HuH-7 (cell line): ENCODE measurements around the gene PLAC8.
"Not testable (repeated sequence)": the region's sequence is repeated elsewhere in the genome, so short reads cannot be mapped to it uniquely, and the experiment has no call there.

Experiments
- DNase-seq: peaks from one replicate; pipeline ENCODE4 v3.0.0; 2011; ENCODE audit warnings: low spot score

Gene PLAC8, protein sequence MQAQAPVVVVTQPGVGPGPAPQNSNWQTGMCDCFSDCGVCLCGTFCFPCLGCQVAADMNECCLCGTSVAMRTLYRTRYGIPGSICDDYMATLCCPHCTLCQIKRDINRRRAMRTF

DNA sequence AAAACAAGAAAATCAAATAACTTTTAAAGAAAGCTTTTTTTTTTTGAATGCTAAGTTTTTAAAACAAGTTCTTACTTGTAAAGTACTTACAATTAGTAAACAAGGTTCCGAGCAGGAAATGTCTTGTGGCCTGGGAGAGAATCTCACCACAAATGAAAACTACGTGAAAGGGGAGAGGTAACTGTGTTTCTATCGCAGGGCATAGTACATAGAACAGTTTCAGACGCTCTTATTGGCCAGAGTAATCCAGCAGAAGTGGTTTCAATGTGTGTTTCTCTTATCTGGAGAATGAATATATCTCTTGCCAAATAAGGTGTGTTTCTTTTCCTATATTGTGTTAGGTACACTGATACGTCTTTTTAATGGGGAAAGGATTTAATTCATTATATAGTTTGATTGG is at the start of gene PLAC8:
Gene PLAC8, minus strand, starts transcription at position 154 of the 400 bp plus-strand sequence. CDS start 6,808 bp downstream, outside the sequence.
- peak; percentile 37 for DNase-seq

DNA sequence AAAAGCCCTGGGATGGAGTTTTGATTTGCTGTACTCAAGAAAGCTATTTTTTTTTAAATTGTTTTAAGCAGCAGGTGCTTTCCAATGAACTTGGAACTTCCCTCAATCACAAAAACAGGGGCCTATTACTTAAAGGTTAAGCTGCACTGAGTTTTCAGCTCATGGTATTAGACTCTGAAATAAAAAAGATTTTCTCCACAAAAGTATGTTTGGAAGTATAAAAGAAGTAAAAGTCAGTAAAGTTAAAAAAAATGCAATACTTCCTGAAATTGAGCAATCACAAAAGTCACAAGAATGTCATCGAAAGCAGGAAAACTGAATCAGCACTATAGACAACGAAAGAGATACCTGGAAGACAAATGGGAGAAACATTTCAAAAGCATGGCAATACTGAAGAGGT is 38.9 kb upstream of the PLAC8 start:
- no peak for DNase-seq

- DNase-seq: no peak
These were observed 38.2 kb upstream of the PLAC8 start for GRCh38 chr4:83152746-83153145.

DNA sequence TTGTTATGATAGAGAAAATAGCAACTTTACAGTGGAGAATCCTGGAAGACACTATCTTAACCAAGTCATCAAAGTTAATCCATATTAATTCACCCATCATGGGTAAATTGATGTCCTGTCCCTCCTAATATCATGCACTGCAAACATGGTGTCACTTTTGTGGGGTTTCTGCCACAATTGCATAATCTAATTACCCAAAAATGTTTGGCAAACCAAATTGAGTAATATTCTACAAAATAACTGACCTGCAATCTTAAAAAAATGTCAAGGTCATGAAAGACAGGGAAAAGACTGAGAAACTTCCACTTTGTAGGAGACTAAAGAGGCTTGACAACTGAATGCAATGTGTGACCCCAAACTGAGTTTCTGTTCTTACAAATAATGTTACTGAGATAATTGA is 37.1 kb upstream of the PLAC8 start:
- DNase-seq: no peak

DNA sequence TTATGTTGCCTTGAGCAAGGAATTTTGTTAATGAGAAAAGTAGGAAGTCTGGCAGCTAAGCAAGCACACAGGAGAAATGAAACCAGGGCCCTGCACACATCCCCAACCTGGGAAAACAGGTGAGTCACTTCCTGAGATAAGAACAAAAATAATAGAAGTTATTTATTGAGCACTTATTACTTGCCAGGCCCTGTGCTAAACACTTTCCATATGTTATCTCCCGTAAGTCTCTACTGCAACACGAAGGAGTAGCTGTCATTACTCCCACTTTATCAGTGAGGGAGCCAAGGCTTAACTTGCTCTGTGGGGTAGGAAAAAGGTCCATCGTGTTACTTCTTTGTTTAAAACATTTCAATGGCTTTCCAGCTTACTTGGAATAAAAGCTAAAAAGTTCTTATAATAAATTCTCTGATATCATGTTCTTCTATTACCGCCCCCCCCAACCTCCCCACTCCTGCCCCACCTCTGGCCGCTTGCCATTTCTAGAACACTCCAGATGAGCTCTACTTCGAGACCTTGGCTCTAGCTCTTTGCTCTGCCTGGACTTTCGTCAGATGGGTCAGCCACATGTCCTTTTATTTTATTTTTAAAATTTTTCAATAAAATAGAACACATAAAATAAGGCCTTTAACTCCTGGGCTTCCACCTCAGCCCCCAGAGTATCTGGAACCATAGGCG is 36.3 kb upstream of the PLAC8 start:
- DNase-seq: no peak

- DNase-seq: no peak
These were observed 35.5 kb upstream of the PLAC8 start for GRCh38 chr4:83149865-83150652.

- DNase-seq: no peak
These were observed 32.3 kb upstream of the PLAC8 start for GRCh38 chr4:83146841-83147240.

- DNase-seq: not testable (repeated sequence)
These were observed 31.2 kb upstream of the PLAC8 start for GRCh38 chr4:83145776-83146175.

- no peak for DNase-seq
These were observed 25.1 kb upstream of the PLAC8 start for GRCh38 chr4:83139514-83140156.

DNA sequence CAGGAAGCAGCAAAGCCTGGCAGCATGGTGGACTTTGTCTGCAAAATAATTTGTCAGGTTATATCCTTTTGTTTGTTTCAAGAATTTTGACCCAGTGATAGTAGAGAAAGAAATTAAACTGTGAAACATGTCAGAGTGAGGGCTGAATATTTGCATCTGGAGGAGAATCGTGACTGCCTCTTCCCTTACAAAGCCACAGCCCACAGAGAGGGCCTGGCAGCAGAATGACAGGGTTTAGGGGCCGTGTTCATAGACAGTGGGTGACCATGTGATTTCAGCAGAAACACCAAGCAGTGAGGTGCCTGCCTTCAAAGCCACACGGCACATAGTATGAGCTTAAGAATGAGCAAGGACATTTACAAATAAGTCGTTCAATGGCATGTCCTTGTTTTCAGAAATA is 24.4 kb upstream of the PLAC8 start:
- DNase-seq: no peak

DNA sequence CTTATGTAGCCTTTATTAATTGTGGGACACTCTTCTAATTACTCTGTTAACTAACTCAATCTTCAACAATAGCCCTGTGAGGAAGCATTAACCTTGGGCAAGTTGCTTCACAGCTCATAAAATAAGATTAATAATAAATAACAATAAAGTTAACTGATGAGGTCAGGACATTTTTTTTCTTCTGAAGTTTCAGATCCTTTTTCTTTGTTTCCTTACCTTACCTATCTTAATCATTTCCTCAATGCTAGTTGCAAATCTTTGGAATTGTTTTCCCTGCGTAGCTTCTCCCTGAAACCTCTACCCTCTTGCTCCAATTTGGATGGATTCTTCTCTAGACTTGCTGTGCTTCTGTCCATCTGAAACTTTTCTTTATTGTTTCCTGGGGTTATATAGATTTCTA is 17.5 kb upstream of the PLAC8 start:
- DNase-seq: no peak

GRCh38 chr4:83129264-83129663 is 14.7 kb upstream of the PLAC8 start:
- DNase-seq: no peak

DNA sequence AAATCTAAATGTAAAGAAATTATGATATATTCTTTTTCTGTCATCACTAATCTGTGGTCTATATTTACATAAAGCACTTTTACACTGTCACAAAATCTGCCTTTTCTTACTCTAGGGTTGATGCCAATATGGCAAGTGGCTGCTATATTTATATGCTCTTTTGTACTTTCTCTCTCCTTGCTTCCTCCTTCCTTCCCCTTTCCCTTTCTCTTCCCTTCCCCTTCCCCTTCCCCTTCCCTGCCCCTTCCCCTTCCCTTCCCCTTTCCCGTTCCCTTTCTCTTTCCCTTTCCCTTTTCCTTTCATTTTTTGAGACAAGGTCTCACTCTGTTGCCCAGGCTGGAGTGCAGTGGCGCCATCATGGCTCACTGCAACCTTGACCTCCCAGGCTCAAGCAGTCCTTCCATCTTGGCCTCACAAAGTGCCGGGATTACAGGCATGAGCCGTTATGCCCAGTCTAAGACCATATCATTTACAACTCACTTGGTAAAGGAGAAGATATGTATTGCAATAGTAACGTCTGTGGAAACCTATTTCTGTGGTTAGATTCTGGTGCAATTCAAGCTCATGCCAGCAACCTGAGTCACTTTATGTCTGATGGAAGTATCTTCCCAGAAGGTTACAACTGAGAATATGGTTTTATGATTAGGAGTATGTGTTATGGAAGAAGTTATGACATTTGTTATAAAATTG is 13.9 kb upstream of the PLAC8 start:
- DNase-seq: no peak

GRCh38 chr4:83125738-83126141 is 11.2 kb upstream of the PLAC8 start:
- no peak for DNase-seq

- no peak for DNase-seq
These were observed 9.7 kb upstream of the PLAC8 start for GRCh38 chr4:83124111-83124780.

DNA sequence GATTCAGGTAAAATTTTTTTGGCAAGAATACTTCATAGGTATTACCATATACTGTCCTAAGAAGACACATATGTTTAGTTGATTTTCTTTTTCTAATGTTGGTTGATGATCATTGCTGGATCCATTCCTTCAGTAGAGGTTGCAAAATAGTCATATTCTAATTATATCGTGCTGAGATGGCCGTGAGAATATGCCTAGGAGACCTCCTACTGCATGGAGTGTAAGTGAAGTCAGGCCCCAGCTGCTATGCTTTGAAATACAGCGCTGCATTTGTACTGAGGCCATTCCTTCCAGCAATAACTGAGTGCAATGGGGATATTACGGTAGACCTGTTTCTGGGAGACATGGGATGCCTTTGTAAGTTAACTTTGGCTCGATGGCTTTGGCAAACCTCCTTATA is 6.7 kb upstream of the PLAC8 start:
- no peak for DNase-seq

DNA sequence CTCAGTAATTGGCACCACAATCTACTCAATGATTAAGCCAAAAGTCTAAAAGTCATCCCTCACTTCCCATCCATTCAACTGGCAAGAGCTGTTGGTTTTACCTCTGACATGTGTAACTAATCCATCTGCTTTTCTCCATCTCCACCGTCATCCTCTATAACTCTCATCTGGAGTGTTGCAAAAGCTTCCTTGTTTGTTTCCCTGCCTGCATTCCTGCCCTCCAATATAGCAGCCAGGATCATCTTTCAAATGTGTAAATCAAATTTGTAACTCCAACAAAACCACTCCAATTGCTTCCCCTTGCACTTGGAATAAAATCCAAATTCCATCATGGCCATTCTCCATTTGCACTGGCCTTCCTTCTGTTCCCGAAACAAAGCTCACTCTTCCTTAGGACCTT is 4.3 kb upstream of the PLAC8 start:
- DNase-seq: no peak

DNA sequence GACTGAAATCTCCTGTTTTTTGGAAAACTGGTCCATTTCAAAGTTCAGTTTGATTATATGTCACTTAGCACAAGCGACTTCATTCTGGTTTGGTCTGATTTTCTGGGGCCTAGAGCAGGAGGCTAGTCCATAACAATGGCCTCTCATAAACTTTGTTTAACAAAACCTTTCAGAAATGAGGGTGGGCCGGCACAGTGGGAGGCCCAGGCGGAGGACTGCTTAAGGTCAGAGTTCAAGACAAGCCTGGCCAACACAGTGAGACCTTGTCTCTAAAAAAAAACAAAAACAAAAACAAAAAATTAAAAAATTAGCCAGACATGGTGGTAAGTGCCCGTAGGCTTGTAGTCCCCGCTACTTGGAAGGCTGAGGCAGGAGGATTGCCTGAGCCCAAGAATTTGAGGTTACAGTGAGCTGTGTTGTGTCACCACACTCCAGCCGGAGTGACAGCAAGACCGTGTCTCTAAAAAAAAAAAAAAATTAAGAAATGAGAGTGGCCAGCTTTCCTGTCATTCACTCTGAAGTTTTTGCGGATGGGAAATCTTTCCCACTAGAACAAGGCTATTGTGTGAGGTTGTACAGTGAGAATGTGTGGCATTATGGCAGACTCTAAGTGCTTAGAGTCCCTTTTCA is 1.2 kb upstream of the PLAC8 start:
- DNase-seq: no peak

- DNase-seq: no peak
These were observed 471 bp upstream of the PLAC8 start for GRCh38 chr4:83115000-83115399.

- no peak for DNase-seq
These were observed 1.1 kb downstream of the PLAC8 start for GRCh38 chr4:83113429-83113786.

GRCh38 chr4:83112678-83113428 is 1.7 kb downstream of the PLAC8 start:
- DNase-seq: no peak
